Upper lobe of left lung (tissue), 4 donors: Measurements from ENCODE around the gene EYA3.

Experiments
- CTCF ChIP-seq, 6 experiments: fragments of 450-650 bp in 4 of 6; fragments of 200-600 bp in 2 of 6; sonication (generic) in 2 of 6; IDR thresholded peaks; one replicate each; pipeline ENCODE4 v1.5.1; 2016 to 2019; ENCODE audit warnings: antibody characterized with exemption in 6 of 6
- EP300 ChIP-seq, 4 donors: sonication (generic); formaldehyde crosslinking; IDR thresholded peaks; one replicate each; pipeline ENCODE4 v1.5.1; 2017; ENCODE audit warnings: antibody characterized with exemption in 4 of 4, control low read depth in 2 of 4
- POLR2A ChIP-seq, 4 donors: fragments of 450-650 bp; IDR thresholded peaks; one replicate each; pipeline ENCODE4 v1.5.1; 2016 to 2017; ENCODE audit warnings: antibody characterized with exemption in 4 of 4, mild to moderate bottlenecking in 2 of 4
- POLR2AphosphoS5 ChIP-seq, 2 donors: sonication (generic); formaldehyde crosslinking; IDR thresholded peaks; one replicate each; pipeline ENCODE4 v1.5.1; 2017; ENCODE audit warnings: antibody characterized with exemption in 2 of 2

- TF ChIP-seq POLR2AphosphoS5 (IDR thresholded peaks at IDR 0.05) (no peak), POLR2A (IDR thresholded peaks at IDR 0.05) (no peak), CTCF (IDR thresholded peaks at IDR 0.05) (no peak), EP300 (IDR thresholded peaks at IDR 0.05) (no peak)
Observed at GRCh38 chr1:28136922-28137613, 48.7 kb upstream of the EYA3 start.
